Mucosa of descending colon (tissue), 3 donors: ENCODE results near the gene NTRK3. TPM values are rescaled to one million over a fixed set of nuclear protein-coding genes. Genes with fewer than 3 reads are reported as not detected.

Source experiments
- ATAC-seq: fragments of 200-7000 bp; cut with Tn5 transposase; one replicate; pipeline ENCODE4 v1.9.1; 2020; ENCODE audit warnings: mild to moderate bottlenecking, moderate library complexity
- DNase-seq, 3 donors: peaks; one replicate each; pipeline ENCODE4 v3.0.0-alpha.2; 2020
- H3K36me3 ChIP-seq: fragments of 200-600 bp; one replicate; pipeline ENCODE4 v1.8.0; 2021; ENCODE audit warnings: low read depth, mild to moderate bottlenecking
- H3K4me1 ChIP-seq: fragments of 200-600 bp; one replicate; pipeline ENCODE4 v1.8.0; 2021; ENCODE audit warnings: low read depth, mild to moderate bottlenecking
- H3K4me3 ChIP-seq: fragments of 200-600 bp; one replicate; pipeline ENCODE4 v1.8.0; 2021; ENCODE audit warnings: mild to moderate bottlenecking
- H3K9me3 ChIP-seq: fragments of 200-600 bp; one replicate; pipeline ENCODE4 v1.8.0; 2021; ENCODE audit warnings: mild to moderate bottlenecking
- intact Hi-C, 2 donors: fragments of 100-400 bp; cut with DNase I in 1 of 2; cut with micrococcal nuclease in 1 of 2; formaldehyde crosslinking; loops; one replicate each; pipeline versions ENCODE4 v1.11.0 to v1.11.1; 2022; cut with DNase I, micrococcal nuclease
- total RNA-seq, 3 donors: library from RNA; stranded (reverse); fragmentation: NEBNext Ultra II Directional in 2 of 3; extraction: Animal tissue kit (Norgen Biotek cat#: 25700) in 2 of 3; gene quantifications; one replicate each; pipeline versions ENCODE4 v1.2.1 to v1.2.4, GENCODE V29; 2021 to 2023
- TF ChIP-seq, protein P1 (sequence below): fragments of 200-600 bp; IDR thresholded peaks from one replicate; pipeline ENCODE4 v1.8.0; 2022; ENCODE audit warnings: antibody characterized with exemption, mild to moderate bottlenecking
- donor health status: DM: no; HTN: no; CAD: no; lungs with moderate emphysema.
- donor health status: DM: no; HTN: no; CAD: no.
- donor health status: DM: no; HTN: yes; CAD: no.

NTRK3 gene
- total RNA-seq, 3 donors from 2014 or later: 0.78 to 2.8 (median 2.1) TPM

DNA sequence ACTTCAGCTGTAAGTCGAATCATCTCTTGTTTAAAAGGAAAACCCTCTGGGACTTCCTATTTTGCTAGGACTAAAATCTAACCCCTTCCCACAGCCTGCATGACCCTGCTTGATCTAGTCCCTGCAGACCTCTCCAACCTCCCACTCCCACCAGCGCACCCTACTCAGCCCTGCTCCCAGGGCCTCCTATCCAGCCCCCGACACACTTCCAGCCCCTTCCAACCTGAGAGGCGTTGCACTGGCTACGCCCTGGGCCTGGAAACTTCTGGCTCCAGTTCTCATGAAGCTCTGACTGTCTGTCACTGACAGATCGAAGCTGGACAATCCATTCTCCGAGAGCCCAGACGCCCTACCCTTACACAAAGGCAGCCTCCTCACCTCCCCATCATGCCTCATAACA lies 21.8 kb downstream of the NTRK3 start:
- Histone ChIP-seq H3K36me3 (no peaks in the 10 kb centered on the region), H3K9me3 (no peaks in the 10 kb centered on the region), H3K4me3 (no peak overlapping the region), H3K4me1 (no peaks in the 10 kb centered on the region)
- DNase-seq (no peak), ATAC-seq (no peak)
- intact Hi-C loops: no loop called here
- TF ChIP-seq, protein P1, sequence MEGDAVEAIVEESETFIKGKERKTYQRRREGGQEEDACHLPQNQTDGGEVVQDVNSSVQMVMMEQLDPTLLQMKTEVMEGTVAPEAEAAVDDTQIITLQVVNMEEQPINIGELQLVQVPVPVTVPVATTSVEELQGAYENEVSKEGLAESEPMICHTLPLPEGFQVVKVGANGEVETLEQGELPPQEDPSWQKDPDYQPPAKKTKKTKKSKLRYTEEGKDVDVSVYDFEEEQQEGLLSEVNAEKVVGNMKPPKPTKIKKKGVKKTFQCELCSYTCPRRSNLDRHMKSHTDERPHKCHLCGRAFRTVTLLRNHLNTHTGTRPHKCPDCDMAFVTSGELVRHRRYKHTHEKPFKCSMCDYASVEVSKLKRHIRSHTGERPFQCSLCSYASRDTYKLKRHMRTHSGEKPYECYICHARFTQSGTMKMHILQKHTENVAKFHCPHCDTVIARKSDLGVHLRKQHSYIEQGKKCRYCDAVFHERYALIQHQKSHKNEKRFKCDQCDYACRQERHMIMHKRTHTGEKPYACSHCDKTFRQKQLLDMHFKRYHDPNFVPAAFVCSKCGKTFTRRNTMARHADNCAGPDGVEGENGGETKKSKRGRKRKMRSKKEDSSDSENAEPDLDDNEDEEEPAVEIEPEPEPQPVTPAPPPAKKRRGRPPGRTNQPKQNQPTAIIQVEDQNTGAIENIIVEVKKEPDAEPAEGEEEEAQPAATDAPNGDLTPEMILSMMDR: no peak

DNA sequence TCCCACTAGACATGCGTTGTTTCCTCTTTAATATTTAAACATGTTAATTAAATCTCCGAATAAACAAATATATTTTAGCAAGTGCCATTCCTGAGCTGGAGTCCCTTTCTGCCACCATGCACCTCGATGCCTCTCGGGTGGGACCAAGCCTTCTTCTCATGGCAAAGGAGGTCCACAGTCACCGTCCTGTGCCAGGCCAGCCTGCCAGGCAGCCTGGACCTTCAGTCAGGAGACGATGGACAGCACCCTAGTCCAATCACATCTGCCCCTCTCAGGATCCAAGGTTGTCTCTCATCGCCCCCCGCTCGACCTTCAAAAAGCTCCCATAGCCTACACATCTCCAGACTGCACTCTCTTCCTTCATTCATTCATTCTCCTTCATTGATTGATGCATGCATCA lies 22.6 kb downstream of the NTRK3 start:
- Histone ChIP-seq H3K4me1 (no peaks in the 10 kb centered on the region), H3K4me3 (no peak overlapping the region), H3K9me3 (no peaks in the 10 kb centered on the region), H3K36me3 (no peaks in the 10 kb centered on the region)
- no peak for ATAC-seq
- TF ChIP-seq, protein P1: no peak
- DNase-seq: no peak
- intact Hi-C loops: no loop called here

DNA sequence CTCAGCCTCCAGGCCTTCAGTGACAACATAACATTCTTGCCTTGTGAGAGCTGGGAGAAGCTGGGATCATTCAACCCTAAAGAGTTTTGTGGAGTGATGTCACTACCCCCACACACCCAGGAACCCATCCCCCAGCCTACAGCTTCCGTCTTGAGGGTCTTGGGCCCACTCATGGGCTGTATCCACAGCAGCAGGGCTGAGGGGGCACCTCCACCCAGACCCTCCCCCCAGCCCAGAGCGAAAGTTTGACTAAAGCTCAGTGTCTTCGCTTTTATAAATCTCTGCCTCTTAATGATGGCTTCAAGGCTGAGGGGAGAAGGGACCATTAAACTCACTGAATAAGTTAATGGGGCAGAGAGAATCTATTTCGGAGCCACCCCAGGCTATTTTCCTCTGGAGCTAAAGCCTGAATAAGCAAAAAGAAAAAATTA lies 23.8 kb downstream of the NTRK3 start:
- Histone ChIP-seq H3K4me1 (no peaks in the 10 kb centered on the region), H3K9me3 (no peaks in the 10 kb centered on the region), H3K36me3 (no peaks in the 10 kb centered on the region), H3K4me3 (no peak overlapping the region)
- no peak for ATAC-seq
- TF ChIP-seq, protein P1: no peak
- intact Hi-C loops: no loop called here
- no peak for DNase-seq

DNA sequence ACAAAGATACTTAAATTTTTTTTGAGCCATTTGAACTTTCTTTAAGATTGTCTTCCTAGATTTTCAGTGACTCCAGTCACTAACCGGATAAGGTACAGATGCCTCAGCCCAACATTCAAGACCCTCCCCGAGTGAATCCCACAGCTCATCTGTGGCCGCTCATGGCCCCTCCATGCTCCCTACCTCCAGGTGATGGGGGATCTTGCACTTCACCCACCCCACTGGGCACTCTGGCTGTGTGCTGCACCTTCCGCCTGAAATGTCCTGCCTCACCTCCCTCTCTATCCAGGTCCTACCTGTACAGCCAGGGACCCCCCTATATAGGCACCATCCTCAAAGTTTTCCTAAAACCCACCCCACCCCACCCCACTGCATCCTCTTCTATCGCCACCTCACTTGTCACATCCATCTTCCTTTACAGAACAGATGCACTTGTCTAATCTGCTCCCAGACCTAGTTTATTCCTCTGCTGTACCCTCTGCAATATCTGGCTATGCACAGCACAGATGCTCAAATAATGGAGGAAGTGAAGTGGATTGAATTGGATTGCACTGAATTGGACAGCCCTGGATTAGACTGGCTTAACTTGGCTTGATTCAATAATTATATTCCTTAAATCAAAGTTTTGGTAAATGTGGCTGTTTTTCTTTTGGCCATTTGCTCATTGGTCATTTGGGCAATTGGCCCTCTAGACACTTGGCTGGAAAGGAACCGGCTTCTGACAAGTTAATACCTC lies 24.5 kb downstream of the NTRK3 start:
- Histone ChIP-seq H3K4me1 (no peaks in the 10 kb centered on the region), H3K36me3 (no peaks in the 10 kb centered on the region), H3K4me3 (no peak overlapping the region), H3K9me3 (no peaks in the 10 kb centered on the region)
- intact Hi-C loops: no loop called here
- ATAC-seq (no peak), DNase-seq (no peak)
- TF ChIP-seq, protein P1: no peak

DNA sequence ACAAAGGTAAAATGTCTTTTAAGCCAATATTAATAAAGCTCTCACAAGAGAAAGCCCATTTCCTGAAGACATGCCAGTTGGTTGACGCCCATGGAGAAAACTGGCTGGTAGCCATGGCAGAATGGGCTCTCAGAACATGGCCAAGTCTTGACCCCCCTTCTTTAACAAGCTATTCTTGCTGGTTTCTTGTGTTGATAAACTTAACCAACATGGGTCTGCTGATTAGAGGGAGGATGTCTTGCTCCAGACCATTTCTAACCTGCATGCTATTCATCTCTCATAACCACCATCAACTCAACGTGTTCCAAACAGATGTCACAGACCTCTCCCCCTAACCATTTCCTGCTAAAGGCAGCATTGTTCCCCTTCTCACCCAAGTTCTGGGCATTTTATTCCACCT lies 25.7 kb downstream of the NTRK3 start:
- TF ChIP-seq, protein P1: no peak
- Histone ChIP-seq H3K36me3 (no peaks in the 10 kb centered on the region), H3K4me1 (no peaks in the 10 kb centered on the region), H3K4me3 (no peak overlapping the region), H3K9me3 (no peaks in the 10 kb centered on the region)
- no peak for ATAC-seq
- intact Hi-C loops: no loop called here
- DNase-seq: no peak

DNA sequence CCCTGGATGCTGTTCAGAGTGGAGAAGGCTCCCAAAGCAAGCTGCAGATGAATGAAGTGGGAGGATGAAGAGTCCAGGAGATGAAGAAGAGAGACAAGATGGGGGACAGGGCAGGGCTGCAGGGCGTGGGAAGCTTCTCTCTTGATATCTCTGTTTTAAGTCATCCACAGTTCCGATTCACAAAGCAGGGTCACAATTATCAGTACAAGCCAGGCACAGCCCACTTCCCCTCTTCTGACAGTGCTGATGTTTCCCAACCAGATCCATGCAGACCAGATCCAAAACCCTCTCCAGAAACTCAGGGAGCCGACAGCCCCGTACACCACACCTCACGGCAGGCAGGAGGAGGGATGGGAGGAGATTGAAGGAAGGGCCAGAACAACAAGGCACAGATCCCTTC lies 31.1 kb downstream of the NTRK3 start:
- Histone ChIP-seq H3K36me3 (no peaks in the 10 kb centered on the region), H3K4me3 (no peak overlapping the region), H3K9me3 (no peaks in the 10 kb centered on the region), H3K4me1 (no peaks in the 10 kb centered on the region)
- intact Hi-C loops: no loop called here
- DNase-seq (no peak), ATAC-seq (no peak)
- TF ChIP-seq, protein P1: no peak
